Measurements from ENCODE around the gene PTPRT.

GRCh38 chr20:43007525-43007924, 182.2 kb downstream of the PTPRT start:
- TF ChIP-seq CTCF (IDR thresholded peaks at IDR 0.05): no peak
- no peak for TF ChIP-seq RFX5 (IDR thresholded peaks at IDR 0.05)
- TF ChIP-seq POLR2A (IDR thresholded peaks at IDR 0.05; ENCODE audit: low read length): no peak
- TF ChIP-seq USF2 (IDR thresholded peaks at IDR 0.05): no peak
- TF ChIP-seq REST (IDR thresholded peaks at IDR 0.05): no peak

All from A549 (cell line).